ENCODE data around the gene CCDC126.
A peak's percentile ranks its signal among the peaks of the same experiment; 100 is the strongest.

The CCDC126 gene

DNA sequence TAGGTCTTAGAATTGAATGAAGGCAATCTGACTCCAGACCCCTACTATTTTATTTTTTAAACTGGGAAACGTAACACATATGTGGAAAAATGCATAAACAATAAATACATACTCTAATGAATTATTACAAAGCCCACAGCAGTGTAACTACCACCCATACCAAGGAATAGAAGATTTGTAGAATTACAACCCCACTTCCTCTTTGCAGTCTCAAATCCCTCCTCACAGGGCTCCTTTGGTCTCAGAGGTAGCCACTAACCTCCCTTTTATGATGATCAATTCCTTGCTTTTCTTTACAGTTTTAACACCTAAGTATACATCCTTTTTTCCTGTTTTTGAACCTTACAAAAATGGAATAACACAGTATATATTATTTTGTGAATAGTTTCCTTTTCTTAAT, 6.7 kb upstream of the CCDC126 start:
- POLR2A ChIA-PET: no interaction called here
- no peak for DNase-seq (ENCODE audit: extremely low spot score)
- CTCF ChIA-PET: interaction anchor here (1.1 to 2.3 kb wide), 2 partner anchors 104 to 106 kb away, joined by 3 to 8 read pairs; no protein-coding TSS in a partner anchor
- TF ChIP-seq, protein P1, sequence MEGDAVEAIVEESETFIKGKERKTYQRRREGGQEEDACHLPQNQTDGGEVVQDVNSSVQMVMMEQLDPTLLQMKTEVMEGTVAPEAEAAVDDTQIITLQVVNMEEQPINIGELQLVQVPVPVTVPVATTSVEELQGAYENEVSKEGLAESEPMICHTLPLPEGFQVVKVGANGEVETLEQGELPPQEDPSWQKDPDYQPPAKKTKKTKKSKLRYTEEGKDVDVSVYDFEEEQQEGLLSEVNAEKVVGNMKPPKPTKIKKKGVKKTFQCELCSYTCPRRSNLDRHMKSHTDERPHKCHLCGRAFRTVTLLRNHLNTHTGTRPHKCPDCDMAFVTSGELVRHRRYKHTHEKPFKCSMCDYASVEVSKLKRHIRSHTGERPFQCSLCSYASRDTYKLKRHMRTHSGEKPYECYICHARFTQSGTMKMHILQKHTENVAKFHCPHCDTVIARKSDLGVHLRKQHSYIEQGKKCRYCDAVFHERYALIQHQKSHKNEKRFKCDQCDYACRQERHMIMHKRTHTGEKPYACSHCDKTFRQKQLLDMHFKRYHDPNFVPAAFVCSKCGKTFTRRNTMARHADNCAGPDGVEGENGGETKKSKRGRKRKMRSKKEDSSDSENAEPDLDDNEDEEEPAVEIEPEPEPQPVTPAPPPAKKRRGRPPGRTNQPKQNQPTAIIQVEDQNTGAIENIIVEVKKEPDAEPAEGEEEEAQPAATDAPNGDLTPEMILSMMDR (IDR thresholded peaks at IDR 0.05; ENCODE audit: control extremely low read depth, extremely low read depth, low read depth, missing control alignments): no peak

DNA sequence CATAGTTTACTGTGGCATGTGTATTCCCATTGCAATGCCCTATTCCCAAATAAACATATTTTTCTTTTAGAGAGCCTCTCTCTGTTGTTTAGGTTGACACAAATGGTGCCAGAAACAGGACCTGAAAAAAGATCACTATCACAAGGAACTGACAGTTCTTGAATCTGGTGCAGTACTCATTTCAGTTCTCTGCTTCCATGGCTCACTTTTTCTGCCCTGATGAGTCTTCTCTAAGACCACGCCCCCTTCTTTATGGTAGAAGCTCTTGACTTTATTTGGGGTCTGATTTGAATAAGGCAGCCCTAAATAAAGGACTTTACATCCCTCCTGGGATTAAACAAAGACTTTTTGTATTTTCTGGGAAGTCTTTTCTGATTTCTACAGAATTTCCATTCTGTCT, 3.5 kb upstream of the CCDC126 start:
- DNase-seq (ENCODE audit: extremely low spot score): peak; percentile 37
- POLR2A ChIA-PET: no interaction called here
- TF ChIP-seq, protein P1 (IDR thresholded peaks at IDR 0.05; ENCODE audit: control extremely low read depth, extremely low read depth, low read depth, missing control alignments): no peak
- CTCF ChIA-PET: interaction anchor here (1.5 to 1.7 kb wide), 2 partner anchors 47 to 83 kb away, joined by 3 to 6 read pairs; no protein-coding TSS in a partner anchor

DNA sequence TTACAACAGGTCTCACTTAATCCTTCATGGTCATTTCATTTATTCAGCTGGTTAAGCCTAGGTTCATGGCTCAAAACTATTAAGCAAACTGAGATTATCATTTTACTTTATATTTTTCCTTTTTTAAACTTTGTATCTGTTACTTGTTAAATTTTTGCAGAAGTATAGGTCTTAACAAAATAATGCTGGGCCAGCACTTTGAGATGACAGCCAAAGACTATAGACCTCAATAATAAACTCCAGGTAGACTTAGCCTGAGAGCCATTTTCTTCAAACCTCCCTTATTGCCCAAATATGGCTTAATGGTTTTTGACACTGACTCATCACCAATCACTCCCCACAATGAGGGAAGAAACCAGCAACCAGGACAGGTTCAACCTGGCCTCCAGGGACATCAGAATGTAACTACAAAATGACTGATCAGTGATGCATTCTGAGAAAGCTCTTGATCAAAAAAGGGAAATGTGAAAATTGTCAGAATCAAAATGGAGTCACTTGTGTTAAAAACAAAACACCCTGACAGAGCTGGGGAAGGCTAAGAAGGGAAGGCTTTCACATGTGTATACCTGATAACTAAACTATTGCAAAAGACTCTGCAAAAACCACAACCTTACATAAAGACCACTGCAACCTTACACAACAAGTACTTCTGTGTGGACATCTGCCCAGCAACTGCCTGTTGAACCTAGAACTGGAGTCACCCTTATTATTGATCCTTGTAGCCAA, 2.1 kb upstream of the CCDC126 start:
- DNase-seq (ENCODE audit: extremely low spot score): peak; percentile 78
- ChIA-PET CTCF (interaction anchor here (1.1 to 2.1 kb wide), 6 partner anchors 10 to 101 kb away, joined by 3 to 11 read pairs (median 4); no protein-coding TSS in a partner anchor), POLR2A (no interaction called here)
- TF ChIP-seq, protein P1 (IDR thresholded peaks at IDR 0.05; ENCODE audit: control extremely low read depth, extremely low read depth, low read depth, missing control alignments): no peak

DNA sequence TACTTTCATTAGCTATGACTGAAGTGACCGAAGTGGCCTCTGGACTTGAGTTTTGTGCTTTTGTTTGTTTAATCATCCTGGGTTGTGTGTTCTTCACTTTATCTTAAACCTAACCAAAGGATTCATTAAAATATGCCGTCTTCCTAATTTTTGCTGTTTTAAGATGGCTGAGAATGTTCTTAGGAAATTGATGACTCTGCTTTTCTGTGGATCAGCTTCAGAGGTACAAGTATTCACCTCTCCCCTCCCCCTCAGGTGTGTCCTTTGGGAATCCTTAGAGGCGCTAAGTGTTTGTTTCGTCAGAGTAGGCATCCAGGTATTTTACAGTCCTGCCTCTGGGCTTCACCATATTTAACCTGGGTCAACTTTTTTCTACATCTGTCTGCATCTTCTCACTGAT, 1.1 kb downstream of the CCDC126 start:
- CTCF ChIA-PET: interaction anchor here (0.8 to 3.8 kb wide), 10 partner anchors 10 to 322 kb away, joined by 3 to 18 read pairs (median 5); no protein-coding TSS in a partner anchor
- POLR2A ChIA-PET: interaction anchor here (0.6 to 1.4 kb wide), 2 partner anchors 1527 to 1659 kb away, joined by 5 to 6 read pairs; partner anchors contain the start of gene CYCS
- TF ChIP-seq, protein P1 (IDR thresholded peaks at IDR 0.05; ENCODE audit: control extremely low read depth, extremely low read depth, low read depth, missing control alignments): no peak
- no peak for DNase-seq (ENCODE audit: extremely low spot score)

DNA sequence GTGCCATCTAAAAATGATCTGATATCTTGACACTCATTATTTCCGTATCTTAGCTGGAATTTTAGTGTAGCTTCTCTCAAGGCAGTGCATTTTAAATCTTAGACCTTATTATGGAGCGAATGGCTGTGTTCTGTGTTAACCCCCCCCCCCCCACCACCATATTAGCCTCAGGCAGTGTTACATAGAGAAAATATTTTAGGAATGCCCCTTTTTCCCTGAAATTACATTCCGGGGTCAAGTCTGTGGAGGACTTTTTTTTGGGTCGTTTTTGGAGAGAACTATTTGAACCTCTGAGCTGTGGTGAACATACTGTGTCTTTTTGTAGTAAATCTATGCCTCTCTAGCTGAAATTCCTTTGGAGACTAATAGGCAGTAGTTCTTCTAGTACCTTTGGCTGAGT, 3.1 kb downstream of the CCDC126 start:
- ChIA-PET CTCF (interaction anchor here (1.1 to 1.9 kb wide), 4 partner anchors 27 to 1065 kb away, joined by 3 to 6 read pairs (median 3); partner anchors contain the start of gene FAM221A), POLR2A (interaction anchor here (0.7 kb wide), 1 partner anchor 1363 kb away, joined by 8 read pairs; no protein-coding TSS in a partner anchor)
- TF ChIP-seq, protein P1 (IDR thresholded peaks at IDR 0.05; ENCODE audit: control extremely low read depth, extremely low read depth, low read depth, missing control alignments): no peak
- DNase-seq (ENCODE audit: extremely low spot score): no peak

DNA sequence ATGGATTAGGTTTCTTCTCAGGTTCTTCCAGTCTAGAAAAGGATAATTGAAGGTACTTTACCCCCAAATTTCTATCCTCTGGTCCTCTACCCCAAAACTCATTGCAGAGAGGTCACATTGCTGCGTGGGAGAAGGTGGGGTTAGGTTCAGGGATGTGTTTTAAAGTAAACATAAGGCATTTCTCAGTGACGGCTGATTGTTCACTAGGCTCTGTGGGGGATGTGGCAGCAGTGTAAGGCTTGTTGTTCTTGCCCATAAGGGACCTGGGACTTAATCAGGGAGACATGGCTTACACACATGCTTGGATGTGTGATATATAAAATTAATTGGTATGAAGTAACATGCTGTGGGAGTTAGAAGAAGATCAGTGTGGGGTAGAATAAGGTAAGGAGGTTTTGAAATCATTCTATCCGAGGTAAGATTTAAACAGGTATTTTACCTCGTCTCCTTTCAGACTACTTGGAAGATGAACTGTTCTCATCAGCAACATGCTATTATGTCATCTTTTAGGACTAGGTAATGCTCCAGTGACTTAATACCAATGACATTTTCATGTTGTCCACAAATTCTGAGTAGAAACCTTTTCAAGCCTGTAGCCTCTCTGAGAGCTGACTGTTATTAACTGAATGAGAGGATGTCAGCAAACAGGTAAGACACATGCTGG, 6.6 kb downstream of the CCDC126 start:
- ChIA-PET POLR2A (no interaction called here), CTCF (interaction anchor here (0.8 kb wide), 1 partner anchor 11 kb away, joined by 3 read pairs; no protein-coding TSS in a partner anchor)
- DNase-seq (ENCODE audit: extremely low spot score): no peak
- TF ChIP-seq, protein P1 (IDR thresholded peaks at IDR 0.05; ENCODE audit: control extremely low read depth, extremely low read depth, low read depth, missing control alignments): no peak
